NCI-H82 treated with DMSO at 0.1 percent for 48 hours (cell line): ENCODE measurements around the gene ALOX5.

Experiments used
- DNase-seq: peaks from one replicate; lab custom pipeline; 2025; ENCODE audit not compliant: unreplicated experiment; lab: John Stamatoyannopoulos, UW

The ALOX5 gene

DNA sequence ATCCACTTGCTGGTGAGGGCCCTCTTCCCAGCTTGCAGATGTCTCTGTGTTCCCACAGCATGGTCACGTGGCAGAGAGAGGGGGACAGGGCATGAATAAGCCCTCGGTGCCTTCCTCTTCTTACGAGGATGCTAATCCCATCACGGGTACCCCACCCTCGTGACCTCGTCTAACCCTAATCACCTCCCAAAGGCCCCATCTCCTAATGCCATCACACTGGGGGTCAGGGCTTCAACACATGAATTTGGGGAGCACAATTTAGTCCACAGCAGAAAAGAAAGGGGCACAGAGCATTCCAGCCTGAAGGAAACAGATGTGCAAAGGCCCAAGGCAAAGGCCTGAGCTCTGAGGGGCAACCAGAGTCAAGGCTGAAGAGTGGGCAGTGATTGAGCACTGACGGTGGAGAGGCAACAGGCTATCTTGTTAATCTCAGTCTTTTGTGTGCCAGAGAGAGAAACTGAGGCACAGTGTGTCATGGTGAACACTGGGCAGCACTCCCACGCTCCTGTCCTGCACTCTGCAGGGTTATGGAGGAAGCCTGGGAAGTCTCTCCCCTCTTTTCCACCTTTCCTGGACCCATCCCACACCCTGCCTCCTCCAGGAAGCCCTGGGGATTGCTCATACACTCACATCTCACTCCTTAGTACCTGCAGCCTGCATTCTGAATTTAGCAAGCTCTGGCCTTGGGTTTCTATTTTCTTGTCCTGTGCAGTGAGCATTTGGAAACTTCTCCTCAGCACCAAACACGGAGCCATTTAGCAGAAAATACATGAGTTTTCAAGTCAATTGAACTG lies 49.0 kb downstream of the ALOX5 start:
- DNase-seq, result peak; percentile 8

DNA sequence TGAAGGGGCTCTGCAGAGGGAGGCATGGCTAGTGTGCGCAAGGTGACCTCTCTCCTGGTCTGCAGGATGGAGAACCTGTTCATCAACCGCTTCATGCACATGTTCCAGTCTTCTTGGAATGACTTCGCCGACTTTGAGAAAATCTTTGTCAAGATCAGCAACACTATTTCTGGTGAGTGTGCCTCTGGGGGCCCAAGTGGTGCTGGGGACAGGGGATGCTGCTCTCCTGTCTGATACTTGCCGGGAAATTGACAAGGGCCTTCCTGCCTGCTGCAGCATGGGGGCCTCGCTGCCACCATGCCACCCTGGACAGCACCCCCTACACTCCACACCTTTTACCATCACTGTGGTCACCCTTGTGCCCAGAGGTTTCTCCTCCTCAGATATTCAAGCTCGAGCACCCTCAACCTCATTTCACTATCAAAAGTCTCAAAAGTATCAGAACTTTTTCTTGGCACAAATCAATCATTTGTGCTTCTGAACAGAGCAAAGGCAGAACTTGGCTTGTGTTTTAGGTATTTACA lies 50.0 kb downstream of the ALOX5 start:
- no peak for DNase-seq

DNA sequence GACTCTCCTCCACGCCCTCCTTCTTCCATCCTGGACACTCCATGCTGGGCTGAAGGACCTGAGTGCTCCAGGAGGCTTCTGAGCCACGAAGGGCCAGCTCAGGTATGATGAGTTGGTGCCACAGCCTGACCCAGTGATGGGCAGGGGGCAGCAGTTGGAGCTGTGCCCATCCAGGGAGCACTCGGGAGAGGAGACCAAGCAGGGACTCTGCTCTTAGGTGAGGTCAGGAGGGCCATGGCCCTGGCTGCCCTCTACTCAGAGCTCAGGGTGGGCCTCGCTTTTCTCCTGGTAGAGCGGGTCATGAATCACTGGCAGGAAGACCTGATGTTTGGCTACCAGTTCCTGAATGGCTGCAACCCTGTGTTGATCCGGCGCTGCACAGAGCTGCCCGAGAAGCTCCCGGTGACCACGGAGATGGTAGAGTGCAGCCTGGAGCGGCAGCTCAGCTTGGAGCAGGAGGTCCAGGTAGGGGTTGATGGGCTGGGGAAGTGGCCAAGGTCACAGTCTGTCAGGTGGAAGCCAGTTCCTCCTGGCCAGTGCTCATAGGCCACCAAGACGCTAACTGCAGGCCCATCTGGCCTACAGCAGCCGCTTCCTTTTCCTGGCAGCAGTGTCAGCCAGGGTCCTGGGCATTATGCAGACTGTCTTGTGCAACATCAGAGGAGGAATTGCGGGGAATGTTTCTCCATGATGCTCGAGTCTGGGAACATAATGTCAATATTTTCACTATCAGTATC lies 50.8 kb downstream of the ALOX5 start:
- no peak for DNase-seq

DNA sequence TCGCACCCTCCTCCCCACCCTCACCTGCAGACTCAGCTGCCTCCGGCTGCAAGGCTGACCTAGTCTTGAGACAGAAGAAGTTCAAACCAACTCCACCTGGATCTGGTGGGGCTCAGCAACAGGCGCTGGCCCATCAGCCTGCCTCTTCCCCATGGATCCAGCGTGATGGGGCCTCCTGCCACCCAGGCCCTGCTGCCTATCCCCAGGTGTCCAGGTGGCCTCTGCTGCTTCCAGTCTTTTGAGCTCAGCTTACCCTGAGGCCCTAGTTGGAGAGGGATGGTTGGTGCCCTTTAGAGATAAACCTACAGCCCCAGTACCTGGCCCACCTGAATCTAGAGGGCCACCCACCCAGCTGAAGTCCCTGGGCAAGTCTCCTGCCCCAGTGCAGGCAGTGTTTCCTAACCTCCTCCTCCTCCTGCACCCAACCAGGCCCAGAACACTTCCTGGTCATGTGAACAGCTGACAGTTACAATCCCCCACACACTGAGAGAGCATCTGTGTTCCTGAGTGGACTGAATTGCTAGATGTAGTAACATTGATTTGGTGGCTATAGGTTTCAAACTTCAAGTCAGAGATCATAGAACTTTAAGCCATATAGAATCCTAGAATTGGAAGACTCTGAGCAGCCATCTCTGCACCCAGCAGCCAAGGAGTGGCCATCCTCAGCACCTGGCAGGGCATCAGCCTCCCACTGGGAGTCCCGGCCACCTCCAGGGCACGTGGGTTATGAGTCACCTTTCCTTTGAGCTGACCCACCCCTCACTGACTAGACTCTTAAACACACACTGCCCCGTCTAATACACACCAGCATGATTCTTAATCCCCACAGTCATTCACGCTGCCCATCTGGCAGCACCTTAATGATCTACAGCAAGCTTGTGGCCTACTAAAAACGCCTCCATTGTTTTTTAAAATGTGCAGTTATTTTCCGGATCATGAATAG lies 51.9 kb downstream of the ALOX5 start:
- peak; percentile 78 for DNase-seq

DNA sequence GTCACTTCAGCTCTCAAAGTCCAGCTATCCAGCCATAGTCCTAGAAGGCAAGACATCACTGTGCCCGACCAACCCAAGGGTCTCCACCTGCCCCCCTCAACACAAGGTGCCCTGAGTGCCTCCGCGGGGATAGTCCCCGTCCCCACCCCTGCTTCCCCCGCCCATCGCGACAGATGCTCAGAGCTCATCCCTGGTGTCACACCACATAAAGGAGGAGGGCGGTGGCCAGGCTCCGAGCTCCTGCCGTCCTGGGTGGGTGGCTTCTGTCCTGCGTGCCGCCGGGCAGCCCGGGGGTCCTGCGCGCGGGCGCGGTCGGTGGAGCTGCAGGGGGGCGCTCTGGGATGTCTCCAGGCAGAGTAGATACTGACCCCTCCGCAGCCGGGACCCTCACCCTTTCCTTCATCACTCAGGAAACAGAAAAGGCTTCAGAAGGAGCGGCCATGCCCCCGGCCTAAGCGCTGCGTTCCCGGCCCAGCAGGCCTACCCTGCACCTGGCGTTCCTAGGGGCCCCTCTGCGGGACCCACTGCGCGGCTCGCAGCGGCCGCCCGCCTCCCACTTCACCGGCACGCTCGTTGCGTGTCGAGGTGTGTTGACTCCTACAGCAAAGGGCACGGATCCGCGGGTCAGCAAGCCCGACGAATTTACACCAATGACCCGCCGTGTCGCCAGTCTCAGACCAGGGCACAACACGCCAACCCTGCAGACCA lies 53.4 kb downstream of the ALOX5 start:
- DNase-seq, result no peak

DNA sequence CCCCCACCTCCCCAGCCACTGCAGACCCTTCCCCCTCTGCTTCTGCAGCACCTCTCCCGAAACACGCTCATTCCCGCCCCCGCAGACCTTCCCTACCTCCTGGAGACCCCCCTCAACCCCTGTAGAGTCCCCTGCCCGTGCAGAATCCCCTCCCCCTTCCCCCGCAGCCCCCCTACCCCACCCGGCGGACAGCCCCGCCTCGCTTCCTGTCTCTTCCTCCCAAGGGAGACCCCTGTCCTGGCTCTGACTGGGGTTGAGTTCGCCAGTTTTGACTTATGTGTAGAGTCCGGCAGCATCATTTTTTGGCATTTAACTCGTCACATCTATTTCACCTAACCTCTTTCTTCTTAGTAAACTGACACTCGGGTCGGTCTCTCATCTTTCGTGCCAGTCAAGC lies 54.0 kb downstream of the ALOX5 start:
- no peak for DNase-seq

DNA sequence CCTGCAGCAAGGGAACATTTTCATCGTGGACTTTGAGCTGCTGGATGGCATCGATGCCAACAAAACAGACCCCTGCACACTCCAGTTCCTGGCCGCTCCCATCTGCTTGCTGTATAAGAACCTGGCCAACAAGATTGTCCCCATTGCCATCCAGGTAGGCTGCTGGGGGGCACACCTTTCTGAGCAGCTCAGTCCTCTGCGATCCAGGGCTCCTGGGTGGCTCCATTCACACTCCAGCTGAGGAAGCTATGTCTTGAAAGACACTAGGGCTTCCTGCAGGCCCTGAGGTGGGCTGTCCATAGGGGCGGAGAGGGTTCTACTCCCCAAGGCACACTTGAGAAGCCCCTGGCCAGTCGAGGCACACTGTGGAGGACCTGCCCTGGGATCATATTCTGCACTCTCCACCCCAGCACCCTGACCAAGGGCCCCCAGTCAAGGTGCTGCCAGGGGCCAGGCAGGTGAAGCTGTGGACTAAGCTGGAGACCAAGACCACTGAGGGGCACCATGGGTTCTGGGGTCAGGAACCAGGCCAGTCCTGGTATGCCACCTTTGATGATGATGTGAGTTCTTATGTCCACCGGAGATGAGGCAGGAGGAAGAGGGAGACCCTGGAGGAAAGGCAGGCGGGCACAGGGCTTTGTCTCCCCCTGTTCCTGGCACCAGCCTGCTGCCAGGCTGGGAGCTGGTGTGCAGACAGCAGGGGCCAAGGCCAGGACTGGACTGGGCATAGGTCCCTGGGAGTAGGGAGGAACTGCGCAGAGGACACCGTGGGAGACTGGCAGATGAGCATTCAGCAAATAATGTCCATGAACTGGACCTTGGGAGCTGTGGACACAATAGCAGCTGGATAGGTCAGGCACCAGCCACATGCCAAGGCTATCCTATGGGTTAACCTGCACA lies 54.8 kb downstream of the ALOX5 start:
- DNase-seq, result no peak

DNA sequence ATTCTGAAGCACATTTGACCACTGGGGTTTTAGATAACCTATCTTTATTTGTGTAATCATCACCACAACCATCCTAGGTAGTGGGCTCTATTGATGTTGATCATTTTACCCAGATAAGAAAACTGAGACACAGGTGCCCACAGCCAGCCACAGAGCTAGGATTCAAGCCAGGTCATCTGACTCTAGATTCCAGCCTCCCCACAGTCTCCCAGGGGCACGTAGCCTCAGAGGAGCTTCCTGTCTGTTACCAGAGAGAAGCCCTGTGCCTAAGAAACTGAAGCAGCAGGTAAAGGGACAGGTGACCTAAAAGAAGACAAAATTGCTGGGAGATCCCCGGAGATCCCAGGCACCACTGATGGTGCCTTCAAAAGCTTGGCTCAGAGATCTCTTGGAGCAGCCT lies 55.8 kb downstream of the ALOX5 start:
- no peak for DNase-seq

DNA sequence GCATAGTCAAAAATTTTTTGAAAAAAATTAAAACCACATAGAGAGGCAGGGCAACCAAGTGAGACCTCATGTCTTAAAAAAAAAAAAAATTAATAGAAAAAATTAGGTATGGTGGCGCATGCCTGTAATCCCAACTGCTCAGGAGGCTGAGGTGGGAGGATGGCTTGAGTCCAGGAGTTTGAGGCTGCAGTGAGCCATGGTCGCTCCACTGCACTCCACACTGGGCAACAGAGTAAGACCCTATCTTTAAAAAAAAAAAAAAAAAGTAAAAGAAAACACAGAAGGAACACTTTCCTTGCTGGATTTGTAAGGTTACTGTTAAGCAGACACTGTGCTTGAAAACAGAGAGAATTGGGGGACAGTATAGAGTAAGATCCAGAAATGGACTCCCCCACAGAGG lies 58.1 kb downstream of the ALOX5 start:
- no peak for DNase-seq

DNA sequence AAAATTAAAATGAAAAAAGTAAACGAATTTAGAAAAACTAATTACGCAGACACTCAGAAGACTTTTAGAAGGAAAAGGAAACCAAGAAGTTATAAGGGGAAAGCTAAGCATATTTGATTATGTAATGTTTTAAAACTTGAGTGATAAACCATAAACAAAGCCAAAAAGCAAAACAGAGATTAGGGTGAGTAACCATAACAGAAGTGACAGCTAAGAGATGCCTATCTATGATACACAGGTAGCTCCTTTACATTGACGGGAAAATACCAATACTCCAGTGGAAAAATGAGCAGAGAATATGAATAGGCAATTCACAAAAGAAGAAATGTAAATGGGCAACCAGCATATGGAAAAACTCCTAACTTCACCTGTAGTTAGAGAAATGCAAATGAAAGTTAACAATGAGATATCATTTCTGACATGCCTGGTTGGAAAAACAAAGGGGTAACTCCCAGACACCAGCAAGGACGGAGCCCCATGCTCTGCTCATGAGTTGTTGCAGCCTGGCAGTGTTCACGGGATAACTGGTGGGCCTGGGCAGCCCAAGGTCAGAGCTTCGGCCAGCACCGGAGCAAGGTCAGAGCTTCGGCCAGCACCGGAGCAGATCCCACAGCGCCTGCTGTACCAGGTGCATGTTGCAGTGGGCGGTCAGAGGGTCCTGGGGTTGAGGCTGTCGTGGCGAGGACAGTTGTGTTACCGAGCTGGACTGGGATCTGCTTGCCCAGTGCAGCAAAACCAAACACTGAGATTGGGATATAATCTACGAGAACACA lies 58.9 kb downstream of the ALOX5 start:
- no peak for DNase-seq

DNA sequence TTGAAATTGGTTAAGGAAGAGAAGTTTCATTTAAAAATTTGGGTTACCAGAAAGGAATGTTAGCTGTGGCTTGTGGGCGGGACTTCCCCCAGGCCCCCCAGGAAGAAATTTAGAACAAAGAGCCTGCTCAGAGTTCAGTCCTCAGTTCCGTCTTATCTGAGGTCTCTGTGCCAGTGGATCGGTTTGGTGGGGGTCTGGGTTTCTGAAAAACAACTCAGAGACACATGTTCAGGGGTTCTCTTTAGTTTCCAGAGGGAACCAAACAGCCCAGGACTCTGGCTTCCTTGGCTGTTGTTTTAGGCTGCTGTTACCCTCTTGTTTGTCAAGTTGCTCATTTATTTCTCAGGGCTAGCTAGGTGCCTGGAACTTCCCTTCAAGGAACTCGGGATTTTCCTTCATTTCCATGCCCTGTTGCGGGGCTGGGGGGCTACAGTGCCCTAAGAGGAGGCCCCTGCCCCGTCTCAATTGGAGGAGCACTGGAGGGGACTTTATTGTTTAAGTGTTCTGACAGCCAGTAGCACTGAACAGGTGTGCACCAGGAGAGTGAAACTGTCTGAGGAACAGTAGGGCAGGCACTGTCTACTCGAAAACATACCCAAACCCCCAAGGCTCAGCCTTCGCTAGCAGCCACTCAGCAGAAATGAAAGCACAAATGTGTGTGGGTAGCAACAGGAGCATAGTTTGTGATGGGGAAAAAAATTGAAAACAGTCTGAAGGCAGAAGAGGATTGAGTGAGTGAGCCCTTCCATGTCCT lies 59.9 kb downstream of the ALOX5 start:
- no peak for DNase-seq

DNA sequence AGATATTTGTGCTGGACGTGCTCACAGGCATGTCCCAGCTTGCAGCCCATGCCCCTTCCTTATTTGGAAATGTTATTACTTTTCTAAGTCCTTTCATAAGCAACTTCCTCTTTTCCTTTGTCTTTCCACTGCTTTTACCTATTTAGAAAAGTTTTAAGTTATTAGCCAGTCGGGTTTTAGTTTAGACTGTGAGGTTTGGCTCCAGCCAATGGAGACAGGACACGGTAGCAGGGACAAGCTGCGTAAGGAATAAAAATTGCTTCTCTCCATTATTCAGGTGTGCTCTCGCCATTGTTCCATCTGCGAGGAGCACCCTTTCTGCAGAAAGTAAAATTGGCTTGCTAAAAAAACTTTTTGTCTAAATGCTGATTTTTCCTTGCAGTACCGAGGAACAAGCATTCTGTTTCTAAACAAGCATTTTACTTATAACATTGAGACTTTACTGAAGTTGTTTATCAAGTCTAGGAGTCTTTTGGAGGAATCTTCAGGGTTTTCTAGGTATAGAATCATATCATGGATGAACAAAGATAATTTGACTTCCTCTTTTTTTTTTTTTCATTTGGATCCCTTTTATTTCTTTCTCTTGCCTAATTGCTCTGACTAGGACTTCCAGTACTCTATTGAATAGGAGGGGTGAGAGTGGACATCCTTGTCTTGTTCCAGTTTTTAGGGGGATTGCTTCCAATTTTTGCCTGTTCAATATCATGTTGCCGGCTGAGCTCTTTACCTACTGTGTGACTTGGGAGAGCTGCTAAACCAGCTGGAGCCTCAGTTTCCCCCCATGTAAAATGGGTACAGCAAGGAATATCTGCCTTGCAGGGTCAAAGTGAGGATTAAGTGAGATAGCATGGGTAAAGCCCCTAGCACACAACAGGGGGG lies 63.8 kb downstream of the ALOX5 start:
- no peak for DNase-seq

DNA sequence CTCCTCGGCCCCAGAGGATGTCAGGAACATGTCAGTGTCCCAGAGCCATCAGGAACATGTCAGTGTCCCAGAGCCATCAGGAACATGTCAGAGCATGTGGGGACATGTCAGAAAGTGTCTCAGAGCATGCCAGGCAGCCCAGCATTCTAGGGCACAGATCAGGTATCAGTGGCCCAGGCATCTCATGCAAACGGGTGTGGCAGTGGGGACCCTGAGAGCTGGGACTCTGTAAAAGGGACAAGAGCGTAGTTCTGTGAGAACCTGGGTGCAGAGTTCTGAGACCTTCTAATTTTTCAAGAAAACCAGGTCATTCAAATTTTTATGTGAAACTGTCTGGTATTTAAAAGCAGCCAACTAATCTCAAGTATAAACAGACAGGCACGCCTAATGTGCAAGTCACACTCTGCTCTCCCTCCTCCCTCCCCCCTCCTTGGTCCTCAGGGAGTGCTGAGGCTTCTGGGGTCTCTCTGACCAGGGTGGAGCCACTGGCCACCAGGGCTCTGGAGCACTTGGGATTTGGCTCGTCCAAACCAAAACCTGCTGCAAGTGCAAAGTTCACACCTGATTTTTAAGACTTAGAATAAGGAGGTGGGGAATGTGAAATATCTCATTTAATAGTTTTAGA lies 64.6 kb downstream of the ALOX5 start:
- DNase-seq, result no peak

DNA sequence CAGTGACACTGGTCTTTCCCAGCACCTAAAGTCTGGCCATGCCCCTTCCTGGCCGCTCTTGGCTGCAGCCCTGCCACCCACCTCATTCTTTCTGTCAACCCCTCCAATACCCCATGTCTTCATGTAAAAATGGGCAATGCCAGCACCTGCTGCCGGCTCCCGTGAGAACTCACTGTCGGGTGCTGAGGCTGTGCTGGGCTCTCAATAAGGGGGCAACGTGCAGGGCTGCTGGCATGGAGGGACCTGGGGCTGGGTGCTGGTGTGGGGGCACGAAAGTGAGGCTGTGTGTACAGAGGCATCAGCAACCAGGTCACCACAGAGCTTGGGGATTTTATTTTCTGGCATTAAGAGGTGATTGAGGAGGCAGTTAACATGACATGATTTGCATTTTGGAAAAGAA lies 65.3 kb downstream of the ALOX5 start:
- no peak for DNase-seq

DNA sequence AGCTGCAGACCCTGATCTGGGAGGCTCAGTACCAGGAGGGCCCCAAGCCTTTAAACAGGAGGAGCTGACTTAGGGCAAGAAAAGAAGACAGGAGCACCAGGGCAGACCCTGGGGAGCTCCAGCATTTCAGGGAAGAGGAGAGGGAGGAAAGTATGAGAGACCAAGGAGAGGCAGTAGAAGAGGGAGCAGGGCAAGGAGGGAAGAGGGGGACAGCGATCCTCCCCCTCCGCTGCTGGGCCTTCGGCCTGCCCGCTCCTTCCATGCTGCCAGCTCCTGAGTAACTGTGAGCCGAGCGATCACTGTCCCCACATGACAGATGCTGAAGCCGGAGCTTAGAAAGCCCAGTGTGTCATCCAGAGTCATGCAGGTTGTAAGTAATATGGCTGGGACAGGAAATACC lies 65.9 kb downstream of the ALOX5 start:
- DNase-seq, result no peak

DNA sequence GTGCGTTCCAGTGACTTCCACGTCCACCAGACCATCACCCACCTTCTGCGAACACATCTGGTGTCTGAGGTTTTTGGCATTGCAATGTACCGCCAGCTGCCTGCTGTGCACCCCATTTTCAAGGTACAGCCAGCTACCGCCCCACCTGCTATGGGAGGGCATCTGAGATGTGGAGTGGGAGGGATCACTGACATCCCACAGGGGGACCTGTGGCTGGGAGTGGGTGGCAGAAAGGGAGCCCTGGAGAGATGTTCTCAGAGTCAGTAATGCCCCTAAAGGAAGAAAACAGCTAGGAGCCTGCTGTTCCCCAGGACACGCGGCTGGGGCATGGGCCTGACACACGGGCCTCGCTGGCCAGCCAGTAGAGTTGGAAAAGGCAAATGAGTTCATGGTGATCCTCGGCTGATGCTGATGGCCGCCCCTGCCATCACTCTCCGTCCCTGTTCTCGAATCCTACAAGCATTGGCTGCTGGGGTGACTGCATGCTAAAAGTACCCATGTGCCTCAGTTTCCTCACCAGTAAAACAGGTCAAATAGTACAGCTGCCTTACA lies 66.6 kb downstream of the ALOX5 start:
- DNase-seq, result no peak
